ENCODE measurements around the gene KLF6. TPM values are rescaled to one million over a fixed set of nuclear protein-coding genes. Genes with fewer than 3 reads are reported as not detected.

Gene KLF6
- total RNA-seq, 1 donor from 2014 or later, result 151 TPM

DNA sequence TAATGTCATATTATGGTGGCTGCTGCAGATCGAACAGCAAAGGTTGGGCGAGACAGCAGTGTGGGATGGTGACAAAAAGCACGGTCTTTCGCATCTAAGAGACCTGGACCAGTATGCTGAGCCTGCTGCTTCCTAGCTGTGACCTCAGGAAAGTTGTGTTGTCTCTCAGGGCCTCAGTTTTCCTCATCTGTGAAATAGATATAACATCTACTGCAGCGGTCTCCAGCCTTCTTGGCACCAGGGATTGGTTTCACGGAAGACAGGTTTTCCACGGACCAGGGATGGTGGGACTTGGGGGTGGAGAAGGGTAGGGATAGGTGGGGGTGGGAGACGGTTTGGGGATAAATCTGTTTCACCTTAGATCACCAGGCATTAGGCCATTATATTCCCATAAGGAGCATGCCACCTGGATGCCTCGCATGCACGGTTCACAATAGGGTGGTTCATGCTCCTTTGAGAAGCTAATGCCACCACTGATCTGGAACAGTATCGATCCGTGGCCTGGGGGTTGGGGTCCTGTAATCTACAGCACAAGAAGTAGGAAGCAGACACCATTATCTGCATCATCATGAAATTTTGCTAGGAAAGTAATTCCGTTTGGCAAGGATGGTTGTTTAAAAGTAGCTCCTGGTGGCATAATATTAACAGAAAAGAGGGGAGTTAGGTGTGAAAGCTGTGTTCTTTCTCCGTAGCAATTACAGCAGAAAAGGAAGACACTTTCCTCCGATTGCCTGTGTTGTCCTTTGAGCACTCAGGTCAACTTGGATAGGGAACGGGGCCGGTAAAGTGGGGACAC is 10.8 kb downstream of the KLF6 start:
- H3K36me3 Mint-ChIP-seq (ENCODE audit: low read depth), result peaks cover 49% of the 10 kb centered on the region
- DNase-seq, result no peak
- H3K4me3 Mint-ChIP-seq, result no peak overlapping the region
- intact Hi-C loops (cut with micrococcal nuclease), result no loop called here
- POLR2A ChIA-PET, result interaction anchor here (0.5 to 5.5 kb wide), 7 partner anchors 9 to 1026 kb away, joined by 3 to 48 read pairs (median 7); partner anchors contain the start of gene KLF6
- TF ChIP-seq, protein P1, sequence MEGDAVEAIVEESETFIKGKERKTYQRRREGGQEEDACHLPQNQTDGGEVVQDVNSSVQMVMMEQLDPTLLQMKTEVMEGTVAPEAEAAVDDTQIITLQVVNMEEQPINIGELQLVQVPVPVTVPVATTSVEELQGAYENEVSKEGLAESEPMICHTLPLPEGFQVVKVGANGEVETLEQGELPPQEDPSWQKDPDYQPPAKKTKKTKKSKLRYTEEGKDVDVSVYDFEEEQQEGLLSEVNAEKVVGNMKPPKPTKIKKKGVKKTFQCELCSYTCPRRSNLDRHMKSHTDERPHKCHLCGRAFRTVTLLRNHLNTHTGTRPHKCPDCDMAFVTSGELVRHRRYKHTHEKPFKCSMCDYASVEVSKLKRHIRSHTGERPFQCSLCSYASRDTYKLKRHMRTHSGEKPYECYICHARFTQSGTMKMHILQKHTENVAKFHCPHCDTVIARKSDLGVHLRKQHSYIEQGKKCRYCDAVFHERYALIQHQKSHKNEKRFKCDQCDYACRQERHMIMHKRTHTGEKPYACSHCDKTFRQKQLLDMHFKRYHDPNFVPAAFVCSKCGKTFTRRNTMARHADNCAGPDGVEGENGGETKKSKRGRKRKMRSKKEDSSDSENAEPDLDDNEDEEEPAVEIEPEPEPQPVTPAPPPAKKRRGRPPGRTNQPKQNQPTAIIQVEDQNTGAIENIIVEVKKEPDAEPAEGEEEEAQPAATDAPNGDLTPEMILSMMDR (IDR thresholded peaks at IDR 0.05), result no peak
- no peak for ATAC-seq (ENCODE audit: low read depth)
- no peak overlapping the region for H3K27ac Mint-ChIP-seq
- no peaks in the 10 kb centered on the region for H3K27me3 Mint-ChIP-seq
- H3K4me1 Mint-ChIP-seq, result peaks cover 36% of the 10 kb centered on the region
- CTCF ChIA-PET, result no interaction called here
- H3K9me3 Mint-ChIP-seq, result no peaks in the 10 kb centered on the region

DNA sequence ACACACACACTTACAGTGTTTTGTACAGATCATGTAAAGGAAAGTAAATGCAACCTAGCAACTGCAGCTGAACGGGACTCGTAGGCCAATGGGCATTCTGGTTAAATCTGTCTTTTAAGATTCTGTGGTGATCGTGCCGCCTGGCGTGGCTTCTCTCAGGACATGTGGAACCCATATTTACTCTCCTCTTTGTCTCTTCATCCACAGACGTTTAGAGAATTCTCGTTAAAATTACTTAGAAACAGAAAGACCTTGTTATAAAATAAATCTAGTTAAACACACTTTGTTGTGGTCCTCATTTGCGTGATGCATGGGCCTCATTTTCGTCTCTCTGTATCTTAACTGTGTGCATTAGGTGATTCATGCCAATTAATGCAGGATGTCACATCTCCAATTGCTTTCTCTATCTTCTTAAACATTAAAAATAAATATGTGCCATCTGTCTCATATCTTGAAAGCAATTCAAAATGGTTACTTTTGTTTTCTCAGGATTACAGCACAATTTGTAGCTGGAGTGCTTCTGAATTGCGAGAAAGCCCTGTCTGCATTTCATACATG is 11.5 kb downstream of the KLF6 start:
- H3K4me3 Mint-ChIP-seq, result no peak overlapping the region
- CTCF ChIA-PET, result no interaction called here

DNA sequence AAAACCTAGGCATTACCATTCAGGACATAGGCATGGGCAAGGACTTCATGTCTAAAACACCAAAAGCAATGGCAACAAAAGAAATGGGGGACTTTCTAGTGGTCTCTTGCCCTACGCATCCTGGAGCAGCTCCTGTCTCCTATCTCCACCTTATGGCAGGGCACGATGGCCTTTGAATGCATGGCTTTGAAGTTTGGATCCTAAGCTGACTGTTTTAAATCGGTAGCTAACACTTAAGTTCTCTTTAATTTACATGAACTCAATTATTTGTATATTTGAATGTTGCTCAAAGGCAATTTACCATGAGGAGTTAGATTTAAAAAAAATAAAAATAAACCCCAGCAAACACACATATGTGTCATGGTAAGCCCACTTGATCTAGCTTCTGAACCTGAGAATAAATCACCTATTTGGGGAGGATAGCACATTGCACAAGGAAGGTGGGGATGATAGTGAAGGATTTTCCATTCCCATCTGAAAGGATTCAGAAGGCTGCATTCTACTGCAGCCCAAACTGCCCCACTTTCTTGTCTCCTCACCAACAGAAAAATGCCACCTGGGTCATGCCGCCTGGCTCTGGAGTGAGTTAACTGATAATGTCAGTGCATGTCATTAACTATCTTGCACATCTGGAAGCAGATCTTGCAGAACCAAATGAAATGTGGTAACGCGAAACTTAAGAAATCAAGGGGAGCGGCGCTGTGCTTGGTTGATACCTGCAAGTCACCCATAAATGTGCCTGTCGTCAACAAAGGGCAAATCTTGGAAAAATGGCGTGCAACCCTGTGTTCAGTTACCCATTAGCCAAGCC is 12.4 kb downstream of the KLF6 start:
- Mint-ChIP-seq H3K9me3 (no peaks in the 10 kb centered on the region), H3K27me3 (no peaks in the 10 kb centered on the region), H3K4me1 (peaks cover 19% of the 10 kb centered on the region), H3K36me3 (ENCODE audit: low read depth) (peaks cover 33% of the 10 kb centered on the region), H3K4me3 (no peak overlapping the region), H3K27ac (no peak overlapping the region)
- no peak for ATAC-seq (ENCODE audit: low read depth)
- DNase-seq, result no peak
- TF ChIP-seq, protein P1 (IDR thresholded peaks at IDR 0.05), result no peak
- POLR2A ChIA-PET, result interaction anchor here (0.8 to 4.6 kb wide), 3 partner anchors 10 to 15 kb away, joined by 4 to 48 read pairs (median 4); partner anchors contain the start of gene KLF6
- intact Hi-C loops (cut with micrococcal nuclease), result no loop called here
- CTCF ChIA-PET, result interaction anchor here (0.6 kb wide), 1 partner anchor 68 kb away, joined by 4 read pairs; no protein-coding TSS in a partner anchor

More for the DNA sequence above, 11.5 kb downstream of the KLF6 start:
- no peak overlapping the region for H3K27ac Mint-ChIP-seq
- intact Hi-C loops (cut with micrococcal nuclease), result no loop called here
- H3K4me1 Mint-ChIP-seq, result peaks cover 29% of the 10 kb centered on the region
- no peak for DNase-seq
- H3K36me3 Mint-ChIP-seq (ENCODE audit: low read depth), result peaks cover 42% of the 10 kb centered on the region
- POLR2A ChIA-PET, result interaction anchor here (0.5 to 5.5 kb wide), 7 partner anchors 9 to 1027 kb away, joined by 3 to 48 read pairs (median 7); partner anchors contain the start of gene KLF6
- H3K27me3 Mint-ChIP-seq, result no peaks in the 10 kb centered on the region
- ATAC-seq (ENCODE audit: low read depth), result no peak
- no peaks in the 10 kb centered on the region for H3K9me3 Mint-ChIP-seq
- TF ChIP-seq, protein P1 (IDR thresholded peaks at IDR 0.05), result no peak

DNA sequence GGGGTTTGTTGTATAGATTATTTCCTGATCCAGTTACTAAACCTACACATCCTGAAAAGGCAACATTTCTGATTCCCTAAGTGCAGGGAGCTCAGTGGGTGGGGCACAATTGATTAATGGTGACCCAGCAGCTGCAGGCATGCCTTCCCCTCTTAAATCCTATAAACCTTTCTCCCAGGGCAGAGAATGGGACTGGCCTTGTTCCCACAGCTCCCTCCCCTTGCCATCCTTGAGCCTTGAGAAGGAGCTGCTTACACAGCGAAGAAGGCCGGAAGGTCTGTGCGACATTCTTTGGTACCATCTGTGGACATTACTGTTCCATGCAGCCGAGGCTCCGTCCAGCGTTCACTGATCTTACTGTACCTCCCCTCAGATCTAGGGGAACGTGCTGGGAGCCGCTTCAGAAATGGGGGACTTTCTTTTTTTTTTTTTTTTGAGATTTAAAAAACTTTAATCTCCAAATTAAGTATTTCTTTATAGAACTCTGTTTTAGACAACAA is 14.3 kb downstream of the KLF6 start:
- H3K27ac Mint-ChIP-seq, result no peak overlapping the region
- CTCF ChIA-PET, result interaction anchor here (0.7 kb wide), 1 partner anchor 21 kb away, joined by 4 read pairs; no protein-coding TSS in a partner anchor
- no peak overlapping the region for H3K4me3 Mint-ChIP-seq
- H3K9me3 Mint-ChIP-seq, result no peaks in the 10 kb centered on the region
- intact Hi-C loops (cut with micrococcal nuclease), result no loop called here
- POLR2A ChIA-PET, result interaction anchor here (0.7 to 1.5 kb wide), 4 partner anchors 10 to 338 kb away, joined by 4 to 9 read pairs (median 7); partner anchors contain the start of gene KLF6
- TF ChIP-seq, protein P1 (IDR thresholded peaks at IDR 0.05), result no peak
- peaks cover 16% of the 10 kb centered on the region for H3K4me1 Mint-ChIP-seq
- DNase-seq, result no peak
- peaks cover 15% of the 10 kb centered on the region for H3K36me3 Mint-ChIP-seq (ENCODE audit: low read depth)
- ATAC-seq (ENCODE audit: low read depth), result no peak
- H3K27me3 Mint-ChIP-seq, result no peaks in the 10 kb centered on the region
